HG03175 (cell line): ENCODE measurements around the gene CENPL.
"Not testable (repeated sequence)": the region's sequence is repeated elsewhere in the genome, so short reads cannot be mapped to it uniquely, and the experiment has no call there.

ENCODE experiments used
- ATAC-seq: cut with Tn5 transposase; IDR thresholded peaks from one replicate; pipeline ENCODE4 v1.9.1; 2021; ENCODE audit warnings: mild to moderate bottlenecking, moderate library complexity; ENCODE audit not compliant: unreplicated experiment

The CENPL gene

GRCh38 chr1:173859547-173859946 lies 34.9 kb upstream of the CENPL start:
- ATAC-seq: not testable (repeated sequence)

- no peak for ATAC-seq
These were observed 32.8 kb upstream of the CENPL start for GRCh38 chr1:173857363-173857917.

- no peak for ATAC-seq
These were observed 32.2 kb upstream of the CENPL start for GRCh38 chr1:173856903-173857302.

GRCh38 chr1:173856014-173856413 lies 31.3 kb upstream of the CENPL start:
- no peak for ATAC-seq

GRCh38 chr1:173853074-173853473 lies 28.4 kb upstream of the CENPL start:
- ATAC-seq: no peak

- no peak for ATAC-seq
These were observed 27.4 kb upstream of the CENPL start for GRCh38 chr1:173852105-173852504.

- no peak for ATAC-seq
These were observed 8.1 kb upstream of the CENPL start for GRCh38 chr1:173832748-173833147.

GRCh38 chr1:173827611-173828010 lies 2.9 kb upstream of the CENPL start:
- no peak for ATAC-seq

GRCh38 chr1:173823781-173824314 lies 835 bp downstream of the CENPL start:
- peak; percentile 35 for ATAC-seq

GRCh38 chr1:173821680-173822079 lies 3.0 kb downstream of the CENPL start:
- ATAC-seq: no peak

- no peak for ATAC-seq
These were observed 6.2 kb downstream of the CENPL start for GRCh38 chr1:173818459-173818858.

- not testable (repeated sequence) for ATAC-seq
These were observed 11.0 kb downstream of the CENPL start for GRCh38 chr1:173813654-173814053.

- no peak for ATAC-seq
These were observed 21.7 kb downstream of the CENPL start for GRCh38 chr1:173802961-173803360.

GRCh38 chr1:173799995-173800394 lies 24.7 kb downstream of the CENPL start:
- not testable (repeated sequence) for ATAC-seq

GRCh38 chr1:173798078-173798477 lies 26.6 kb downstream of the CENPL start:
- ATAC-seq: no peak

GRCh38 chr1:173789841-173790240 lies 34.8 kb downstream of the CENPL start:
- no peak for ATAC-seq

GRCh38 chr1:173784997-173785396 lies 39.7 kb downstream of the CENPL start:
- no peak for ATAC-seq

- ATAC-seq: no peak
These were observed 44.7 kb downstream of the CENPL start for GRCh38 chr1:173779936-173780335.

GRCh38 chr1:173775578-173776226 lies 49.0 kb downstream of the CENPL start:
- no peak for ATAC-seq

- no peak for ATAC-seq
These were observed 53.1 kb downstream of the CENPL start for GRCh38 chr1:173771560-173771959.

GRCh38 chr1:173770330-173770729 lies 54.4 kb downstream of the CENPL start:
- not testable (repeated sequence) for ATAC-seq

- ATAC-seq: no peak
These were observed 55.9 kb downstream of the CENPL start for GRCh38 chr1:173768827-173769226.

- ATAC-seq: no peak
These were observed 56.5 kb downstream of the CENPL start for GRCh38 chr1:173768206-173768605.
